Stimulated activated naive CD8-positive, alpha-beta T cell treated with anti-CD3 and anti-CD28 coated beads, Interleukin-15, amount 100 ng/mL, for 72 hours (primary cell): ENCODE data around the gene FBXL14.

Experiments
- ATAC-seq: fragments of 150-1000 bp; cut with Tn5 transposase; 2 replicates; pipeline ENCODE4 v1.10.0; 2021; ENCODE audit warnings: mild to moderate bottlenecking, moderate library complexity
- DNase-seq, 2 donors: peaks; one replicate each; pipeline ENCODE4 v3.0.0; 2021 to 2022
- H3K27ac Mint-ChIP-seq, 2 donors: one replicate each; pipeline ENCODE4 v1.8.0; 2022; ENCODE audit warnings: mild to moderate bottlenecking in 2 of 2, mixed read lengths in 2 of 2, moderate library complexity in 2 of 2
- H3K27me3 Mint-ChIP-seq: one replicate; pipeline ENCODE4 v1.8.0; 2022; ENCODE audit warnings: mixed read lengths
- H3K4me1 Mint-ChIP-seq: one replicate; pipeline ENCODE4 v1.8.0; 2022; ENCODE audit warnings: mild to moderate bottlenecking, mixed read lengths
- H3K4me3 Mint-ChIP-seq, 2 donors: one replicate each; pipeline ENCODE4 v1.8.0; 2022; ENCODE audit warnings: mild to moderate bottlenecking in 2 of 2, mixed read lengths in 2 of 2, moderate library complexity in 1 of 2
- H3K9me3 Mint-ChIP-seq, 2 donors: one replicate each; pipeline ENCODE4 v1.8.0; 2022; ENCODE audit warnings: mixed read lengths in 2 of 2

Gene FBXL14

DNA sequence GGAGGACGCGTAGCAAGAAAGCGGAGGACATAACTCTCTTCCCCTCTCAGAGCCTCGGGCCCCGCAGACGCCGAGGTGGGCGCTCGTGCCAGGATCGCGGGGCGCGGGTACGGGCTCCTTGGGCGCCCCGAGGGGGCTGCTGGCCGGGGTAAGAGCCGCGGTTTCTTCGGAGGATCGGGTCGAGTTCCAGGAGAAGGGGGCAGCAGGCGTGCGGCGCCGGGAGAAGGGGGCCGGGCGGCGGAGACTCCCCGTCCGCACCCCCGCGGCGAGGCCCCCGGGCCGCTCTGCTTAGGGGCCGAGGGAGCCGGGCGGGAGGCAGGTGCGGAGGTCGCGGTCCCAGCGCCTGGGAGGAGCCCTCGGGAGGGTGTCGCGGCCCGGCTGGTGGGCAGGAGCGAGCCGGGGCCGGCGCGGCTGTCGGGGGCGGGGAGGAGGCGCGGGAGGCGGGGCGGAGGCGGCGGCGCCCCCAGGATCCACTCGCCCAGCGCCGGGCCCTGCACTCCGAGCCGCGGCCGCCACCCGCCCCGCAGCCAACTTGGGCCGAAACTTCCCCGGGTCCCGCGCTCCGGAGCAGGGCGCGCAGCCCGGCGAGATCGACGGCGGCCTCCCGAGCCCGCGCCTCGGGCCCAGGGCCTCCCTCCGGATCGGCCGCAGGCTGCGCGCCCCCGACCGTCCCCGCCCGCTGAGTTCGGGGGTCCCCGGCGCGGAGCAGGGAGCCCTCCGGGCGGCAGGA lies 64.4 kb downstream of the FBXL14 start:
- peaks cover 45% of the 10 kb centered on the region for H3K4me1 Mint-ChIP-seq
- no peaks in the 10 kb centered on the region for H3K9me3 Mint-ChIP-seq
- peak overlapping the region; percentile 82 to 89 for H3K4me3 Mint-ChIP-seq
- DNase-seq, result peak in 1 of 2 donors; percentile 15
- no peak for ATAC-seq
- no peak overlapping the region for H3K27ac Mint-ChIP-seq
- peaks cover 88% of the 10 kb centered on the region for H3K27me3 Mint-ChIP-seq

- no peaks in the 10 kb centered on the region for H3K9me3 Mint-ChIP-seq
- no peak for ATAC-seq
- H3K4me3 Mint-ChIP-seq, result peak overlapping the region; percentile 82 to 89
- H3K27me3 Mint-ChIP-seq, result peaks cover 90% of the 10 kb centered on the region
- DNase-seq, result no peak
- no peak overlapping the region for H3K27ac Mint-ChIP-seq
- H3K4me1 Mint-ChIP-seq, result peaks cover 39% of the 10 kb centered on the region
Measured at GRCh38 chr12:1529228-1529861, 65.0 kb downstream of the FBXL14 start.

DNA sequence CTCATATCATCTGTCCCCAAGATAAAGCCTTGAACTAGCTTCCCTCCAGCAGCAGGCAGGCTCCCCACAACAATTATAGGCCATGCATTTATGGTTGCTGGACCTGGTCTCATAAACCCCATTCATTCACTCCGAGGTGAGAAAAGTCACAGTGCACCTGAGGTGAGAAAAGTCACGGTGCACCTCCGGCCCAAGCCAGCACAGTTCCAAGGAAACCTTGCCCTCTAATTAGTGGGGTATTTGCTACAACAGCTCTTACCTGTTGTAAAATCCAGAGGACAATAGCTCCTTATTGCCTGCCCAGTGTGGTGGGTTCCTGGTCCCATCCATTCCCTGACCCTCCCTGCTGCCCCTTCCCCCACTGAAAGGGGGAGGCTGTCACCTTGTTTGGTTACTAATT lies 65.6 kb downstream of the FBXL14 start:
- H3K27ac Mint-ChIP-seq, result no peak overlapping the region
- H3K9me3 Mint-ChIP-seq, result no peaks in the 10 kb centered on the region
- H3K4me3 Mint-ChIP-seq, result no peak overlapping the region
- DNase-seq (no peak), ATAC-seq (no peak)
- peaks cover 33% of the 10 kb centered on the region for H3K4me1 Mint-ChIP-seq
- peaks cover 91% of the 10 kb centered on the region for H3K27me3 Mint-ChIP-seq

- Mint-ChIP-seq H3K27me3 (peaks cover 87% of the 10 kb centered on the region), H3K4me1 (peaks cover 23% of the 10 kb centered on the region), H3K4me3 (no peak overlapping the region), H3K9me3 (no peaks in the 10 kb centered on the region), H3K27ac (no peak overlapping the region)
- no peak for ATAC-seq
- no peak for DNase-seq
Measured at GRCh38 chr12:1527789-1528188, 66.6 kb downstream of the FBXL14 start.

DNA sequence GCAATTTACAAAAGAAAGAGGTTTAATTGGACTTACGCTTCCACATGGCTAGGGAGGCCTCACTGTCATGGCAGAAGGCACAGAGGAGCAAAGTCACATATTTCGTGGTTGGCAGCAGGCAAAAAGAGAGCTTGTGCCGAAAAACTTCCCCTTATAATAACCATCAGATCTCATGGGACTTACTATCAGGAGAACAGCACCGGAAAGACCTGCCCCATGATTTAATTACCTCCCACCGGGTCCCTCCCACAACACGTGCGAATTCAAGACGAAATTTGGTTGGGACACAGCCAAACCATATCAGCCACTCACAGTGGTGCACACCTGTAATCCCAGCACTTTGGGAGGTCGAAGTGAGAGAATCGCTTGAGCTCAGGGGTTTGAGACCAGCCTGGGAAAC lies 68.5 kb downstream of the FBXL14 start:
- ATAC-seq, result no peak
- DNase-seq, result no peak
- Mint-ChIP-seq H3K4me3 (no peak overlapping the region), H3K9me3 (no peaks in the 10 kb centered on the region), H3K27ac (no peak overlapping the region), H3K4me1 (peaks cover 6% of the 10 kb centered on the region), H3K27me3 (peaks cover 71% of the 10 kb centered on the region)

DNA sequence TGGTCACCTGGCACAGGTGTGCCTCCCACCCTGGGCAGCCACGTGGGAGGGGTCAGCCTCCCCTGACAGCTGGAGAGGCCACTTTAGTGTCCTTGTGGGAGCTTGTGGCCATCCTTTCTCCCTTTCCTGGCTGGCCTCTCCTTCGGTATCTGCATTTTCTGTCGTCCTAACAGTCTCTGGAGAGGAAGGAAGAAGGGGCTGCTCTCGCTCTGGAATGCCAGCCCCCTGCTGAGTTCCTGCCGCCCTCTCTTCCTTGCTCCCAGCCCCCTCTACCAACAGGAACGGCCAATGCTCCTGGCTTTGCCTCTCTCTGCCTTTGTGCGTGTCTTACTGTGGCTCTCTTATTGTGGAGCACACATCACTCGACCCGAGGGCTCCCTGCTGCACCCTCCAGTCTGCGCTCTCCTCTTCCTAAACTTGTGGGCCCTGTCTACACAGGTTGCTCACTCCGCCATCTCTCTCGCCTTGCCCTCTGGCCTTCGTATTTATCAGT lies 70.8 kb downstream of the FBXL14 start:
- Mint-ChIP-seq H3K4me3 (no peak overlapping the region), H3K4me1 (peaks cover 8% of the 10 kb centered on the region)

GRCh38 chr12:1523046-1523445 lies 71.3 kb downstream of the FBXL14 start:
- Mint-ChIP-seq H3K4me1 (peaks cover 13% of the 10 kb centered on the region), H3K4me3 (no peak overlapping the region), H3K27ac (no peak overlapping the region), H3K27me3 (peaks cover 78% of the 10 kb centered on the region), H3K9me3 (no peaks in the 10 kb centered on the region)
- ATAC-seq (no peak), DNase-seq (no peak)

More for the DNA sequence above, 70.8 kb downstream of the FBXL14 start:
- DNase-seq (no peak), ATAC-seq (no peak)
- Mint-ChIP-seq H3K27ac (no peak overlapping the region), H3K27me3 (peaks cover 78% of the 10 kb centered on the region), H3K9me3 (no peaks in the 10 kb centered on the region)

DNA sequence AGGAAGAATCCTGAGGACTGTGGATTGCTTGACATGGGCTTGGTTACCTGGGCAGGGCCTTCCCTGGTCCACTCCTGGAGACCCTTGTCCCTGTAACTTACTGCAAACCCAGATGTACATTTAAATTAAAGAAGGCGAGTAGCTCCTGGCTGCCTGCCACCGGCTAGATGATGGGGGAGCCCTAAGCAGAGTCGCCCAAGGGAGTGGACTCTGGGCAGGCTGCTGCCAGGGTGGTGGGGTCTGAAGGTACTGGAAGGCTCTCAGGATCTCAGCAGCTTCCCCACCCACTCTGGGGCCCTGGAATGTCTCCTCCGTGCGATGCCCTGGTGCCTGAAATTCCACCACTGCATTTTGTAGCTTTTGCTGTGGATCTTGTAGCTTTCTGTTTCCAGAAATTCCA lies 74.7 kb downstream of the FBXL14 start:
- Mint-ChIP-seq H3K9me3 (no peaks in the 10 kb centered on the region), H3K27me3 (peaks cover 52% of the 10 kb centered on the region), H3K4me1 (peaks cover 13% of the 10 kb centered on the region), H3K4me3 (no peak overlapping the region), H3K27ac (no peak overlapping the region)
- ATAC-seq, result no peak
- no peak for DNase-seq

DNA sequence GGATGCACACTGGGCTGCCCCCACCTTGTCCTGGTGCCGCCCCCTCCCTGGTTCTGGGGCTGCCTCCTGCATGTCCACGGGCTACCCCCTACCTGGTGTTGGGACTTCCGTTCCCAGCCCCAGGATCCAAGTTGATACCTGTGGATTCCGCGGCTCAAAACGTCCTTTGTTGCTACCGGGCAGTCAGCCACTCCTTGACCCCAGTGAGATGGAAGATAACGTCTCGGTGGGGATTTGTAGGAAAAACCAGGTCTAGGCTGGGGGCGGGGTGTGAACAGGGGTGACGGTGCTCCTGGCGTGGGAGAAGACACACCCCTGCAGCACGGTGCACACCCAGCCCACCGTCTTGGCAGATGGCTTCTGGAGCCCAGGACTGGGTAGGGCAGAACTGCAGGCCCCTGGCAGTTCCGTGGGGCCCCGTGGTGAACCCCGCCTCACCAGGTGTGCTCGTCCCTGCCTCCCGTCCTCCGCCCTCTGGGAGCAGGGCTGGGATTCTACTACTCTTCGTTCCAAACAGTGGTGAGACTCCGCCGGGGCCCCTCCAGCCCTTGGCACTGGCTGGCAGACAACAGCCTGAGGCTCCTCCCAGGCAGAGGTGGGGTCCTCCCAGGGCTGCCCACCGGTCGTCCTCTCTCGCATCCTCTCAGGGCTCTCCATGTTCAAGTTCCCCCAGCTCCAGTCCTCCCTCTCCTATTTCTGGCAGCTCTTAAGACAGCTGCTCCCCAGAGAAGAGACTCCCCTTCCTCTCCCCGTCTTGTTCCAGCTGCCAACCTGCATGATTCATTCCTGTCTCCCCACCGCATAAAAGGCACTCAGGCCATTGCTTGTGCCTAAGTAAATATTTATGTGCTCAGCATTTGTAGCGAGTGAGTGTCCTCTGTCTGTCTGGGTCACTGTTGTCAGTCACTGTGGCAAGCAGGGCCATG lies 75.5 kb downstream of the FBXL14 start:
- Mint-ChIP-seq H3K27me3 (peaks cover 44% of the 10 kb centered on the region), H3K4me1 (peaks cover 13% of the 10 kb centered on the region), H3K9me3 (no peaks in the 10 kb centered on the region), H3K27ac (peak overlapping the region in 1 of 2 donors; percentile 94), H3K4me3 (no peak overlapping the region)
- ATAC-seq (no peak), DNase-seq (no peak)

DNA sequence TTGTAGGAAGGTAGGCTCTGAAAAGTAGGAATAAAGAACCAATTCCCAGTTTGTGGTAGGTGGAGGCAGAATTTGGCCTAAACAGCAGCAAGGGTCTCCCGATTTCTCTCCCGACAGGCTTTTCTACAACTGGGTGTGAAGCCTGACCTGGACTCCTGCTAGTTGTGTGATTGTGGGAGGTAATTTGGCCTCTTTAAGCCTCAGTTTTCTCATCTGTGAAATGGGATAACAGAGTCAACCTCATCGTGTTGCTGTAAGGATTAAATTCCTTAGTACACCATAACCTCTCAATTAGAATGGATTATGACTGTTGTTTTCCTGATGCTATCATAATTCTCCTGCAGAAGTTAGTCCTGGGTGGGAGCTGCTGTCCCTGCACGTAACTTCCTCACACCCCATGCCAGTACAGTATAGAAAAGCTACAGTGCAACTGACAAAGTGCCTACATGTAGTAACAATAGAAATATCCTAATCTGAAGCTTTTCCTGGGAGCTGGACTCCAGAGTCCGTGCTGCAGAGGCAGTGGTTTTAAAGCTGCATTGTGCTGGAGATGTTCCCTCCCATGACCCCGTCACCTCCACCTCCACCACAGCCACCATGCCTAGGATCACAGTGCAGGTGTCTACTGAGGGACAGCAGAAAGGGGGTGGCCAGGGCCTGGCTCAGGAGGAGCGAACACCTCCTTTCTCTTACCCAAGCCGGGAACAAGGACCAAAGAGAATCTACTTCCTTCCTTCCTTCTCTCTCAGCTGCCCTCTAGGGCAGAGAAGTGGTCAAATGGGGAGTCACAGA lies 76.5 kb downstream of the FBXL14 start:
- DNase-seq (no peak), ATAC-seq (no peak)
- no peaks in the 10 kb centered on the region for H3K9me3 Mint-ChIP-seq
- H3K4me1 Mint-ChIP-seq, result peaks cover 13% of the 10 kb centered on the region
- H3K4me3 Mint-ChIP-seq, result no peak overlapping the region
- H3K27ac Mint-ChIP-seq, result no peak overlapping the region
- H3K27me3 Mint-ChIP-seq, result peaks cover 38% of the 10 kb centered on the region

GRCh38 chr12:1517007-1517406 lies 77.4 kb downstream of the FBXL14 start:
- no peak overlapping the region for H3K4me3 Mint-ChIP-seq
- ATAC-seq (no peak), DNase-seq (no peak)
- no peak overlapping the region for H3K27ac Mint-ChIP-seq
- H3K9me3 Mint-ChIP-seq, result no peaks in the 10 kb centered on the region
- H3K4me1 Mint-ChIP-seq, result peaks cover 13% of the 10 kb centered on the region
- H3K27me3 Mint-ChIP-seq, result peaks cover 38% of the 10 kb centered on the region
